Omental fat pad (tissue), 4 donors: ENCODE results near the gene SIGLEC15. TPM values are rescaled to one million over a fixed set of nuclear protein-coding genes. Genes with fewer than 3 reads are reported as not detected.

ENCODE experiments used
- ATAC-seq: fragments of 150-250 bp; one replicate; pipeline ENCODE4 v1.9.1; 2016; ENCODE audit warnings: mild to moderate bottlenecking, moderate library complexity; ENCODE audit not compliant: low FRiP score
- DNase-seq: peaks from one replicate; pipeline ENCODE4 v3.0.0-alpha.2; 2019; ENCODE audit warnings: low spot score
- CTCF ChIP-seq, 3 donors: fragments of 450-650 bp; IDR thresholded peaks; one replicate each; pipeline ENCODE4 v1.5.1; 2016 to 2017; ENCODE audit warnings: antibody characterized with exemption in 3 of 3, mild to moderate bottlenecking in 3 of 3, moderate library complexity in 2 of 3
- total RNA-seq, 4 donors: library from RNA; depleted of rRNA; stranded (reverse); fragments of >200 nt; gene quantifications; one replicate each; pipeline ENCODE4 v1.1.0, GENCODE V29; 2016

The SIGLEC15 gene
- total RNA-seq, 4 donors from 2014 or later: 0.25 to 2.5 (median 0.46) TPM; not detected in 1

GRCh38 chr18:45864081-45864480, 38.6 kb downstream of the SIGLEC15 start:
- ATAC-seq (no peak), DNase-seq (no peak)
- TF ChIP-seq CTCF (IDR thresholded peaks at IDR 0.05): no peak

GRCh38 chr18:45865466-45865865, 40.0 kb downstream of the SIGLEC15 start:
- DNase-seq (no peak), ATAC-seq (no peak)
- TF ChIP-seq CTCF (IDR thresholded peaks at IDR 0.05): no peak

GRCh38 chr18:45870419-45870818, 44.9 kb downstream of the SIGLEC15 start:
- TF ChIP-seq CTCF (IDR thresholded peaks at IDR 0.05): no peak
- DNase-seq: no peak
- no peak for ATAC-seq

DNA sequence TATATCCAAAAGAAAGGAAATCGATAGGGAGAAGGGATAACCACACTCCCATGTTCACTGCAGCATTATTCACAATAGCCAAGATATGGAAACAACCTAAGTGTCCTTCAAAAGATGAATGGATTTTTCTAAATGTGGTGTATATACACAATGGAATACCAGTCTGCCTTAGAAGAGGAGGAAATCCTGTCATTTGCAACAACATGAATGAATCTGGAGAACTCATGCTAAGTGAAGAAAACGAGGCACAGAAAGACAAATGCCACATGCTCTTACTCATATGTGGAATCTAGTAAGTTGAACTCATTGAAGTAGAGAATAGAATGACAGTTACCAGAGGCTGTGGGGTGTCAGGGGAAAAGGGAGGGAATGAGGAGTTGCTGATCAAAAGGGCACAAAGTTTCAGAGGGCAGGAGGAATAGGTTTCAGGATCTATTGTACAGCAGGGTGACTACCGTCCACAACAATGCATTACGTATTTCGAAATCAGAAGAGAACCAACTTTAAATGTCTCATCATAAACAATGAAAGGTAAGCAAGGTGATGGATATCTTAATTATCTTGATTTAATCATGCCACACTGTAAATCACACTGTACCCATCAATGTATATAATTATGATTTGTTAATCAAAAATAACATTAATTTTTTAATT, 46.1 kb downstream of the SIGLEC15 start:
- DNase-seq (no peak), ATAC-seq (no peak)
- TF ChIP-seq CTCF (IDR thresholded peaks at IDR 0.05): no peak

- no peak for TF ChIP-seq CTCF (IDR thresholded peaks at IDR 0.05)
- ATAC-seq (no peak), DNase-seq (no peak)
Observed at GRCh38 chr18:45874491-45875184, 49.2 kb downstream of the SIGLEC15 start.

GRCh38 chr18:45876161-45876560, 50.7 kb downstream of the SIGLEC15 start:
- ATAC-seq: no peak
- TF ChIP-seq CTCF (IDR thresholded peaks at IDR 0.05): no peak
- no peak for DNase-seq

DNA sequence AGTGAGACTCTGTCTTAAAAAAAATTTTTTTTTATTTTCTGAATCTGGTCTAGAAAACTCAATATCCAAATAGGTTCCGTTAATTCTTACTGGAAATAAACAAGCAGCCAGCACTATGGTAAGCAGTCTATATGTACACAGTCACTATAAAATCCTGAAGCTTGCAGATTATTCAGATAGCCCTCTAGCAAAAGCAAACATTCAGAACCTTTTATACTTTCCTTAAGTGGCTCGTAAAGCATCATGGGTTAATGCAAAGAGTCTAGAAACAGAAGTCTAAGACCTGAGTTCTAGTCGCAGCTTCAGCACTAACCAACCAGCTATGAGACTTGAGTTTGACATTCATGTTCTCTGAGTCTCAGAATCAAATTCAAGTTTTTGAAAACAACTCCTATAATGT, 51.9 kb downstream of the SIGLEC15 start:
- no peak for TF ChIP-seq CTCF (IDR thresholded peaks at IDR 0.05)
- DNase-seq (no peak), ATAC-seq (no peak)
